Naive thymus-derived CD4-positive, alpha-beta T cell (primary cell): ENCODE measurements around the gene PAGR1. TPM values are rescaled to one million over a fixed set of nuclear protein-coding genes. Genes with fewer than 3 reads are reported as not detected.
"Not testable (repeated sequence)": the region's sequence is repeated elsewhere in the genome, so short reads cannot be mapped to it uniquely, and the experiment has no call there.

Experiments used
- ATAC-seq: fragments of 150-1000 bp; cut with Tn5 transposase; 2 replicates; pipeline ENCODE4 v1.10.0; 2021; ENCODE audit warnings: mild to moderate bottlenecking, moderate library complexity
- CTCF ChIA-PET: fragments of 350-600 bp; sonication (Branson Sonifier 250); formaldehyde crosslinking; loops from one replicate; lab custom pipeline; 2021; ENCODE audit warnings: antibody characterized with exemption; lab: Charles Lee
- POLR2A ChIA-PET: fragments of 350-600 bp; sonication (Branson Sonifier 250); formaldehyde crosslinking; loops from one replicate; lab custom pipeline; 2021; ENCODE audit warnings: antibody characterized with exemption, inconsistent platforms; lab: Charles Lee
- DNase-seq, 9 donors: peaks; one replicate each; pipeline versions ENCODE4 v3.0.0 to v3.0.0-alpha.2; 2020 to 2022; ENCODE audit warnings: mixed read lengths in 1 of 9
- H3K27ac ChIP-seq: one replicate; pipeline ENCODE4 v1.7.0; 2013; ENCODE audit warnings: mild to moderate bottlenecking, low read depth, low read length, moderate library complexity
- H3K27me3 ChIP-seq, 2 donors: one replicate each; pipeline ENCODE4 v1.7.0; 2013; ENCODE audit warnings: low read length in 2 of 2, mild to moderate bottlenecking in 2 of 2, moderate library complexity in 2 of 2; ENCODE audit not compliant: control insufficient read depth in 2 of 2, insufficient read depth in 2 of 2
- H3K36me3 ChIP-seq, 3 experiments: 1 replicate in 2 of 3; 2 replicates in 1 of 3; pipeline ENCODE4 v1.7.0; 2013; ENCODE audit warnings: low read length in 3 of 3, mild to moderate bottlenecking in 3 of 3, moderate library complexity in 1 of 3; ENCODE audit not compliant: insufficient read depth in 3 of 3, control insufficient read depth in 2 of 3
- H3K4me1 ChIP-seq, 2 donors: one replicate each; pipeline ENCODE4 v1.7.0; 2013; ENCODE audit warnings: low read length in 2 of 2, mild to moderate bottlenecking in 2 of 2, moderate library complexity in 1 of 2; ENCODE audit not compliant: control insufficient read depth in 2 of 2, insufficient read depth in 2 of 2
- H3K4me3 ChIP-seq: 2 replicates; pipeline ENCODE4 v1.7.0; 2013; ENCODE audit warnings: mild to moderate bottlenecking, low read length
- H3K9me3 ChIP-seq, 3 experiments: 1 replicate in 2 of 3; 2 replicates in 1 of 3; pipeline ENCODE4 v1.7.0; 2013; ENCODE audit warnings: low read length in 3 of 3; ENCODE audit not compliant: control insufficient read depth in 2 of 3
- H3K27ac Mint-ChIP-seq, 9 donors: one replicate each; pipeline ENCODE4 v1.8.0; 2020 to 2022; ENCODE audit warnings: mixed read lengths in 9 of 9, mild to moderate bottlenecking in 8 of 9, moderate library complexity in 5 of 9, inconsistent platforms in 2 of 9
- H3K27me3 Mint-ChIP-seq, 5 donors: one replicate each; pipeline ENCODE4 v1.8.0; 2021 to 2022; ENCODE audit warnings: mixed read lengths in 5 of 5, mild to moderate bottlenecking in 1 of 5
- H3K36me3 Mint-ChIP-seq, 5 donors: one replicate each; pipeline ENCODE4 v1.8.0; 2020 to 2022; ENCODE audit warnings: mixed read lengths in 5 of 5, mild to moderate bottlenecking in 3 of 5, inconsistent platforms in 1 of 5
- H3K4me1 Mint-ChIP-seq, 7 donors: one replicate each; pipeline ENCODE4 v1.8.0; 2020 to 2022; ENCODE audit warnings: mixed read lengths in 7 of 7, mild to moderate bottlenecking in 3 of 7, inconsistent platforms in 1 of 7
- H3K4me3 Mint-ChIP-seq, 10 donors: one replicate each; pipeline ENCODE4 v1.8.0; 2020 to 2022; ENCODE audit warnings: mild to moderate bottlenecking in 10 of 10, mixed read lengths in 10 of 10, moderate library complexity in 6 of 10, inconsistent platforms in 2 of 10
- H3K9me3 Mint-ChIP-seq, 11 donors: one replicate each; pipeline ENCODE4 v1.8.0; 2020 to 2022; ENCODE audit warnings: mixed read lengths in 11 of 11, mild to moderate bottlenecking in 4 of 11, inconsistent platforms in 1 of 11, moderate library complexity in 1 of 11
- intact Hi-C, 2 donors: fragments of 100-400 bp; cut with micrococcal nuclease; formaldehyde crosslinking; loops; one replicate each; pipeline ENCODE4 v1.15.1; 2023
- polyA plus RNA-seq, 2 donors: library from polyadenylated mRNA; unstranded; fragments of 300-500 nt; fragmentation: Illumina TruSeq; gene quantifications; one replicate each; pipeline ENCODE4 v1.2.3, GENCODE V29; 2021
- total RNA-seq, 6 experiments: library from RNA in 5 of 6; stranded (reverse) in 5 of 6; gene quantifications; 1 replicate in 5 of 6; 2 replicates in 1 of 6; pipeline ENCODE4 v1.2.3 and lab custom pipeline; 2021 to 2026

PAGR1 gene
- total and polyA plus RNA-seq, 7 experiments from 2014 or later, result 17.5 to 62.6 (median 37.2) TPM

GRCh38 chr16:29830774-29831173, 14.8 kb downstream of the PAGR1 start:
- intact Hi-C loops, result no loop called here
- Mint-ChIP-seq H3K27ac (peak overlapping the region in 8 of 9 donors; percentile 32 to 99 (median 62)), H3K4me1 (peaks cover 23 to 61% (median 38%) of the 10 kb centered on the region in 7 donors), H3K4me3 (peak overlapping the region in 4 of 10 donors; percentile 9 to 53 (median 36)), H3K9me3 (peaks cover 0 to 1% (median 0%) of the 10 kb centered on the region in 11 donors), H3K27me3 (no peaks in the 10 kb centered on the region), H3K36me3 (peaks cover 3 to 31% (median 23%) of the 10 kb centered on the region in 5 donors)
- Histone ChIP-seq H3K36me3 (peaks cover 13 to 55% (median 16%) of the 10 kb centered on the region in 3 experiments), H3K9me3 (no peaks in the 10 kb centered on the region), H3K27ac (no peak overlapping the region), H3K27me3 (no peaks in the 10 kb centered on the region), H3K4me1 (peaks cover 18 to 39% of the 10 kb centered on the region in 2 donors), H3K4me3 (no peak overlapping the region)
- DNase-seq (no peak), ATAC-seq (no peak)
- CTCF ChIA-PET, result no interaction called here
- POLR2A ChIA-PET, result no interaction called here

- POLR2A ChIA-PET, result interaction anchor here (1.1 kb wide), 1 partner anchor 11 kb away, joined by 3 read pairs; the partner anchor contains the start of gene MVP
Measured at GRCh38 chr16:29831490-29831889, 15.5 kb downstream of the PAGR1 start.

GRCh38 chr16:29833219-29833618, 17.3 kb downstream of the PAGR1 start:
- H3K36me3 Mint-ChIP-seq, result peaks cover 3 to 41% (median 24%) of the 10 kb centered on the region in 5 donors
- POLR2A ChIA-PET, result interaction anchor here (0.5 to 1.6 kb wide), 5 partner anchors 17 to 132 kb away, joined by 3 to 4 read pairs (median 4); partner anchors contain the start of genes CDIPT and PAGR1
- H3K27ac Mint-ChIP-seq, result peak overlapping the region in 3 of 9 donors; percentile 14 to 31 (median 28)

More at GRCh38 chr16:29831490-29831889, 15.5 kb downstream of the PAGR1 start:
- peaks cover 21 to 54% (median 34%) of the 10 kb centered on the region in 7 donors for H3K4me1 Mint-ChIP-seq
- H3K9me3 ChIP-seq, result no peaks in the 10 kb centered on the region
- peak overlapping the region in 2 of 10 donors; percentile 15 to 41 for H3K4me3 Mint-ChIP-seq
- H3K4me3 ChIP-seq, result no peak overlapping the region
- peaks cover 12 to 32% of the 10 kb centered on the region in 2 donors for H3K4me1 ChIP-seq
- CTCF ChIA-PET, result no interaction called here
- peak overlapping the region in 6 of 9 donors; percentile 56 to 87 (median 68) for H3K27ac Mint-ChIP-seq
- ATAC-seq (no peak), DNase-seq (no peak)
- peaks cover 0 to 1% (median 0%) of the 10 kb centered on the region in 11 donors for H3K9me3 Mint-ChIP-seq
- H3K27me3 Mint-ChIP-seq, result no peaks in the 10 kb centered on the region
- peaks cover 15 to 61% (median 16%) of the 10 kb centered on the region in 3 experiments for H3K36me3 ChIP-seq
- no peaks in the 10 kb centered on the region for H3K27me3 ChIP-seq
- peaks cover 3 to 32% (median 24%) of the 10 kb centered on the region in 5 donors for H3K36me3 Mint-ChIP-seq
- H3K27ac ChIP-seq, result no peak overlapping the region
- intact Hi-C loops, result no loop called here

GRCh38 chr16:29834079-29834478, 18.1 kb downstream of the PAGR1 start:
- CTCF ChIA-PET, result interaction anchor here (0.5 to 5.4 kb wide), 4 partner anchors 14 to 1607 kb away, joined by 3 to 22 read pairs (median 4); no protein-coding TSS in a partner anchor
- Mint-ChIP-seq H3K9me3 (no peaks in the 10 kb centered on the region), H3K36me3 (peaks cover 3 to 41% (median 24%) of the 10 kb centered on the region in 5 donors), H3K27me3 (no peaks in the 10 kb centered on the region), H3K27ac (peak overlapping the region in 1 of 9 donors; percentile 28), H3K4me1 (peaks cover 9 to 30% (median 17%) of the 10 kb centered on the region in 7 donors), H3K4me3 (no peak overlapping the region)
- no peaks in the 10 kb centered on the region for H3K9me3 ChIP-seq
- ATAC-seq (no peak), DNase-seq (no peak)
- POLR2A ChIA-PET, result interaction anchor here (0.8 to 2.5 kb wide), 4 partner anchors 8 to 34 kb away, joined by 4 to 13 read pairs (median 6); partner anchors contain the start of gene PAGR1
- no peak overlapping the region for H3K4me3 ChIP-seq
- H3K27ac ChIP-seq, result no peak overlapping the region
- H3K4me1 ChIP-seq, result peaks cover 0 to 12% of the 10 kb centered on the region in 2 donors
- intact Hi-C loops, result no loop called here
- no peaks in the 10 kb centered on the region for H3K27me3 ChIP-seq
- H3K36me3 ChIP-seq, result peaks cover 20 to 87% (median 21%) of the 10 kb centered on the region in 3 experiments

More at GRCh38 chr16:29833219-29833618, 17.3 kb downstream of the PAGR1 start:
- H3K4me1 ChIP-seq, result peaks cover 0 to 21% of the 10 kb centered on the region in 2 donors
- CTCF ChIA-PET, result interaction anchor here (1.0 to 1.5 kb wide), 2 partner anchors 15 to 16 kb away, joined by 3 to 6 read pairs; no protein-coding TSS in a partner anchor
- peaks cover 12 to 37% (median 23%) of the 10 kb centered on the region in 7 donors for H3K4me1 Mint-ChIP-seq
- H3K9me3 Mint-ChIP-seq, H3K27ac ChIP-seq, ATAC-seq, H3K27me3 Mint-ChIP-seq, H3K4me3 Mint-ChIP-seq, intact Hi-C loops, H3K9me3 ChIP-seq, H3K4me3 ChIP-seq, DNase-seq, H3K27me3 ChIP-seq: not testable (repeated sequence)
- peaks cover 20 to 78% (median 21%) of the 10 kb centered on the region in 3 experiments for H3K36me3 ChIP-seq

- peak overlapping the region in 2 of 9 donors; percentile 42 to 60 for H3K27ac Mint-ChIP-seq
- H3K27ac ChIP-seq, result no peak overlapping the region
- no peak for DNase-seq
- no peak for ATAC-seq
- no peaks in the 10 kb centered on the region for H3K9me3 Mint-ChIP-seq
- ChIA-PET POLR2A (interaction anchor here (0.6 to 2.5 kb wide), 2 partner anchors 10 to 164 kb away, joined by 6 to 13 read pairs; no protein-coding TSS in a partner anchor), CTCF (interaction anchor here (5.4 kb wide), 1 partner anchor 12 kb away, joined by 22 read pairs; no protein-coding TSS in a partner anchor)
- H3K4me1 ChIP-seq, result no peaks in the 10 kb centered on the region
- peaks cover 17 to 94% (median 21%) of the 10 kb centered on the region in 3 experiments for H3K36me3 ChIP-seq
- no peaks in the 10 kb centered on the region for H3K9me3 ChIP-seq
- no peaks in the 10 kb centered on the region for H3K27me3 Mint-ChIP-seq
- intact Hi-C loops, result no loop called here
- peaks cover under 1 to 14% (median 5%) of the 10 kb centered on the region in 7 donors for H3K4me1 Mint-ChIP-seq
- no peaks in the 10 kb centered on the region for H3K27me3 ChIP-seq
- H3K36me3 Mint-ChIP-seq, result peaks cover 3 to 44% (median 23%) of the 10 kb centered on the region in 5 donors
- H3K4me3 Mint-ChIP-seq, result no peak overlapping the region
- H3K4me3 ChIP-seq, result no peak overlapping the region
Measured at GRCh38 chr16:29835926-29836325, 20.0 kb downstream of the PAGR1 start.

GRCh38 chr16:29836623-29837022, 20.7 kb downstream of the PAGR1 start:
- Histone ChIP-seq H3K27ac (no peak overlapping the region), H3K36me3 (peaks cover 20 to 94% (median 21%) of the 10 kb centered on the region in 3 experiments), H3K4me3 (no peak overlapping the region), H3K9me3 (no peaks in the 10 kb centered on the region), H3K4me1 (no peaks in the 10 kb centered on the region), H3K27me3 (no peaks in the 10 kb centered on the region)
- ATAC-seq (no peak), DNase-seq (no peak)
- Mint-ChIP-seq H3K27me3 (no peaks in the 10 kb centered on the region), H3K27ac (peak overlapping the region in 1 of 9 donors; percentile 28), H3K9me3 (no peaks in the 10 kb centered on the region), H3K36me3 (peaks cover 3 to 39% (median 23%) of the 10 kb centered on the region in 5 donors), H3K4me1 (peaks cover 0 to 9% (median 5%) of the 10 kb centered on the region in 7 donors), H3K4me3 (no peak overlapping the region)
- POLR2A ChIA-PET, result interaction anchor here (2.5 kb wide), 1 partner anchor 10 kb away, joined by 13 read pairs; no protein-coding TSS in a partner anchor
- intact Hi-C loops, result no loop called here
- CTCF ChIA-PET, result interaction anchor here (5.4 kb wide), 1 partner anchor 11 kb away, joined by 22 read pairs; no protein-coding TSS in a partner anchor
